HL-60 (cell line): ENCODE results near the gene STARD4.
A peak's percentile ranks its signal among the peaks of the same experiment; 100 is the strongest.

Experiments used
- POLR2AphosphoS5 ChIP-seq: IDR thresholded peaks from 2 replicates; pipeline ENCODE4 v1.6.1; 2012; ENCODE audit warnings: low read depth
- TF ChIP-seq, protein P1 (sequence below): IDR thresholded peaks from one replicate; pipeline ENCODE4 v1.5.1; 2011; ENCODE audit warnings: low read length, control low read depth, inconsistent platforms; ENCODE audit not compliant: insufficient read depth

DNA sequence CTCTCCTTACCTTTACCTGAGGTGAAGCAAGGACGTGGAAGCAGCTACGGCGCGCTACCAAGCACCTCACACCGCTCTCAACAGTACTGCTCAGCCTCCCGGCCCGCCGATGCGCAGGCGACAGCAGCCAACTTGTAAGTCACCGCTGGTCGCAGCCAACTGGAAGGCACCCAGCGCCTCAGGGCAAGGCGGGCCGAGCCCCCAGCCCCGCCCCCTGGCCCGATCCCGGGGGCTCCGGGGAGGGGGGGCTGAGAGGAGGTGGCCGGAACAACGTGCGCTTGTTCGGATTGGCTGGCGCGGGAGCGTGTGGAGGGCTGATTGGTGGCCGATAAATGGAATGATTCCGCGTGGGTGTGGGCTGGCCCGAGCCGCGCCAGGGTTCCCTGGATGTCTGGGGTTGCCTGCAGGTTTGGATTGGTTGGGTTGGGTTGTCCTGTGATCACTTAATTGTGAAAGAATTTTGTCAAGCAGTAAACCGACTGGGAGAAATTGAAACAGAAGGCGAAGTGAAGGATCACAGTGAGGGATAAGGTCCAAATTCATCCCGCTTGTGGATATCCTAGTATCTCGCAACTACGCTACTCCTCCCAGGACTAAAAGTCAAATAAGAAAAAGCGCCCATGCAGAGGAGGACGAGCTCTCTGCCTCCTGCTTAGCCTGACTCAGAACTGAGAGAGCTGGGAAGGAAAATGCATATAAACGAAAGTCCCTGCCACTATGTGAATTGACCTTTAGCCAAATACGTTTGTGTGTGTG is at the start of gene STARD4:
- TF ChIP-seq, protein P1, sequence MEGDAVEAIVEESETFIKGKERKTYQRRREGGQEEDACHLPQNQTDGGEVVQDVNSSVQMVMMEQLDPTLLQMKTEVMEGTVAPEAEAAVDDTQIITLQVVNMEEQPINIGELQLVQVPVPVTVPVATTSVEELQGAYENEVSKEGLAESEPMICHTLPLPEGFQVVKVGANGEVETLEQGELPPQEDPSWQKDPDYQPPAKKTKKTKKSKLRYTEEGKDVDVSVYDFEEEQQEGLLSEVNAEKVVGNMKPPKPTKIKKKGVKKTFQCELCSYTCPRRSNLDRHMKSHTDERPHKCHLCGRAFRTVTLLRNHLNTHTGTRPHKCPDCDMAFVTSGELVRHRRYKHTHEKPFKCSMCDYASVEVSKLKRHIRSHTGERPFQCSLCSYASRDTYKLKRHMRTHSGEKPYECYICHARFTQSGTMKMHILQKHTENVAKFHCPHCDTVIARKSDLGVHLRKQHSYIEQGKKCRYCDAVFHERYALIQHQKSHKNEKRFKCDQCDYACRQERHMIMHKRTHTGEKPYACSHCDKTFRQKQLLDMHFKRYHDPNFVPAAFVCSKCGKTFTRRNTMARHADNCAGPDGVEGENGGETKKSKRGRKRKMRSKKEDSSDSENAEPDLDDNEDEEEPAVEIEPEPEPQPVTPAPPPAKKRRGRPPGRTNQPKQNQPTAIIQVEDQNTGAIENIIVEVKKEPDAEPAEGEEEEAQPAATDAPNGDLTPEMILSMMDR, result no peak
- peak; percentile 78 for TF ChIP-seq POLR2AphosphoS5
